HepG2 (cell line): Measurements from ENCODE around the gene TMEM39B. TPM values are rescaled to one million over a fixed set of nuclear protein-coding genes. Genes with fewer than 3 reads are reported as not detected.

ENCODE experiments used
- CENPX ChIP-seq: sonication (generic); formaldehyde crosslinking; IDR thresholded peaks from 2 replicates; pipeline ENCODE4 v1.9.0; 2021; ENCODE audit warnings: mild to moderate bottlenecking, missing genetic modification reagents, moderate library complexity
- HOXA7 ChIP-seq: sonication (generic); formaldehyde crosslinking; IDR thresholded peaks from 2 replicates; pipeline ENCODE4 v1.8.1; 2022; ENCODE audit warnings: mild to moderate bottlenecking, missing genetic modification reagents, moderate library complexity
- KIAA2018 ChIP-seq: sonication (generic); formaldehyde crosslinking; IDR thresholded peaks from 2 replicates; pipeline ENCODE4 v1.5.0; 2020; ENCODE audit warnings: mild to moderate bottlenecking, missing genetic modification reagents, borderline replicate concordance
- KLF16 ChIP-seq, 2 experiments: sonication (generic) in 1 of 2; formaldehyde crosslinking in 1 of 2; IDR thresholded peaks; 2 replicates each; pipeline versions ENCODE4 v1.6.1 to v1.8.0; 2016 to 2023; ENCODE audit warnings: missing genetic modification reagents in 2 of 2, missing compliant biosample characterization in 1 of 2
- MLLT10 ChIP-seq: sonication (generic); formaldehyde crosslinking; IDR thresholded peaks from 2 replicates; pipeline ENCODE4 v1.4.0; 2020; ENCODE audit warnings: missing genetic modification reagents
- RNF2 ChIP-seq: fragments of 450-650 bp; conservative IDR thresholded peaks from 2 replicates; pipeline ENCODE4 v1.6.1; 2016; ENCODE audit warnings: low read depth
- TOE1 ChIP-seq: sonication (generic); formaldehyde crosslinking; IDR thresholded peaks from 2 replicates; pipeline ENCODE4 v1.4.0; 2020; ENCODE audit warnings: mild to moderate bottlenecking, missing genetic modification reagents
- TOPORS ChIP-seq: sonication (generic); formaldehyde crosslinking; IDR thresholded peaks from 2 replicates; pipeline ENCODE4 v1.8.0; 2023; ENCODE audit warnings: mild to moderate bottlenecking, missing genetic modification reagents
- U2AF1 ChIP-seq: fragments of 200-400 bp; formaldehyde crosslinking; optimal IDR thresholded peaks from 2 replicates; pipeline ENCODE3; 2017; ENCODE audit warnings: mild to moderate bottlenecking, low read depth, low read length
- ZBTB3 ChIP-seq: sonication (generic); formaldehyde crosslinking; IDR thresholded peaks from 2 replicates; pipeline ENCODE4 v1.4.0; 2020; ENCODE audit warnings: low read depth, mild to moderate bottlenecking, moderate library complexity, missing genetic modification reagents, borderline replicate concordance
- ZFP36 ChIP-seq: fragments of 150-350 bp; IDR thresholded peaks from 2 replicates; pipeline ENCODE4 v1.6.1; 2018; ENCODE audit warnings: borderline replicate concordance, low read length, low read depth; ENCODE audit not compliant: partially characterized antibody
- ZMYM2 ChIP-seq: sonication (generic); formaldehyde crosslinking; IDR thresholded peaks from 2 replicates; pipeline ENCODE4 v1.8.0; 2022; ENCODE audit warnings: mild to moderate bottlenecking, missing genetic modification reagents
- ZNF234 ChIP-seq: sonication (generic); formaldehyde crosslinking; conservative IDR thresholded peaks from 2 replicates; pipeline ENCODE4 v1.5.1; 2020; ENCODE audit warnings: mild to moderate bottlenecking, missing genetic modification reagents
- polyA plus RNA-seq, 8 experiments: library from polyadenylated mRNA; depleted of rRNA in 3 of 8; stranded (reverse) in 7 of 8; unstranded in 1 of 8; fragments of >200 nt; fragmentation: Illumina TruSeq in 4 of 8; extraction: Trizol in 4 of 8; gene quantifications; 2 replicates each; pipeline versions ENCODE4 v1.2.1 to v1.2.3, GENCODE V29; 2011 to 2016; ENCODE audit warnings: low read depth in 4 of 8, missing spikeins in 1 of 8, mixed read lengths in 1 of 8; ENCODE audit not compliant: insufficient read depth in 1 of 8
- total RNA-seq, 5 experiments: library from RNA; depleted of rRNA; stranded (reverse); fragments of >200 nt; fragmentation: Illumina TruSeq; extraction: Trizol; gene quantifications; 2 replicates each; pipeline ENCODE4 v1.2.3, GENCODE V29; 2016; ENCODE audit warnings: low read depth in 1 of 5
- TF ChIP-seq, protein P1 (sequence below): IDR thresholded peaks from 2 replicates; pipeline ENCODE4 v1.6.1; 2016; ENCODE audit warnings: low read depth
- TF ChIP-seq, protein P2 (sequence below): sonication (generic); formaldehyde crosslinking; IDR thresholded peaks from 2 replicates; pipeline ENCODE4 v1.4.0; 2020; ENCODE audit warnings: missing genetic modification reagents, borderline replicate concordance

TMEM39B gene
- total and polyA plus RNA-seq, 2 of the 13 experiments (the other 11 are each of a cell fraction or from before 2014, with no cell fraction given), result 4.9 to 10.4 TPM

DNA sequence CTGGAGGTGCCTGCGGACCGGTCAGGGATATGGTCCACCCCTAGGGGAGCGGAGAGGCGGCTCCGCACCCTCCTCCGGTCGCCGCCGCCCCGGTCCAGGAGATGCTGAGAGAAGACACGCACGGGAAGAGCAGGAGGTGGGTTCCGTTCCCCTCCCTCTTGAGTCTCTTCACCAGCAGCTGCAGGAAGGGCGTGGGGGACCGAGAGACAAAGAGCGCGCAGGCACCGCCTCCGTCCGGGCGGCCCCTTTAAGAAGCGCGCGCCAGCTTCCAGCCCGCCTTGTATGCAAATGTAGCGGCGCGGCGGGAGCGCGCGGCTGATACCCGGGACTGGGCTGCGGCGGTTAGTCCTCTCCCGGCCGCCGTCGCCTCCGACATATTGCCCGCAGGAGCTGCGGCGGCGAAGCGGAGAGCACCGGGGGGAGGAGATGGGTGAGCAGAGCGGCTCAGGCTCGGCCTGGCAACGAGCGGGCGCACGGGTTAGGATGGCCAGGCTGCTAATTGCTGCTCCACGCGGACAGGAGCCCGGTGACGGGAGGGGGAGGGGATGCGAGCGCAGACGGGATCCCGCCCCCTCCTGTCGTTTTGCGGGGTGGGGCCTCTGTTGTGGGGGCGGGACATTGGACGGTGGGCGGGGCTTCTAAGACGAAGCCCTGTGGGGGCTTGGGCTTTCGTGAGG is at the start of gene TMEM39B (continued):
- TF ChIP-seq CENPX (CRISPR knock-in tag), result no peak
- TF ChIP-seq RNF2, result no peak
- TF ChIP-seq ZFP36, result no peak
- TF ChIP-seq TOE1 (CRISPR knock-in tag), result no peak
- TF ChIP-seq ZMYM2 (CRISPR knock-in tag), result no peak
- TF ChIP-seq HOXA7 (CRISPR knock-in tag), result no peak
- 0 out of 2 replicates have a peak, but pooled peaks have one; percentile 33 for TF ChIP-seq ZBTB3
- no peak for TF ChIP-seq U2AF1
- TF ChIP-seq KIAA2018, result no peak
- TF ChIP-seq, protein P1, sequence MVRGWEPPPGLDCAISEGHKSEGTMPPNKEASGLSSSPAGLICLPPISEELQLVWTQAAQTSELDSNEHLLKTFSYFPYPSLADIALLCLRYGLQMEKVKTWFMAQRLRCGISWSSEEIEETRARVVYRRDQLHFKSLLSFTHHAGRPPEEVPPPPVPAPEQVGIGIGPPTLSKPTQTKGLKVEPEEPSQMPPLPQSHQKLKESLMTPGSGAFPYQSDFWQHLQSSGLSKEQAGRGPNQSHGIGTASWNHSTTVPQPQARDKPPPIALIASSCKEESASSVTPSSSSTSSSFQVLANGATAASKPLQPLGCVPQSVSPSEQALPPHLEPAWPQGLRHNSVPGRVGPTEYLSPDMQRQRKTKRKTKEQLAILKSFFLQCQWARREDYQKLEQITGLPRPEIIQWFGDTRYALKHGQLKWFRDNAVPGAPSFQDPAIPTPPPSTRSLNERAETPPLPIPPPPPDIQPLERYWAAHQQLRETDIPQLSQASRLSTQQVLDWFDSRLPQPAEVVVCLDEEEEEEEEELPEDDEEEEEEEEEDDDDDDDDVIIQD (CRISPR knock-in tag), result no peak
- no peak for TF ChIP-seq MLLT10 (CRISPR knock-in tag)
- TF ChIP-seq ZNF234 (CRISPR knock-in tag), result no peak
- TF ChIP-seq KLF16 (CRISPR knock-in tag; IDR thresholded peaks at IDR 0.05), result peak; percentile 39 to 64; a peak in 2 of 4 replicates
- TF ChIP-seq, protein P2, sequence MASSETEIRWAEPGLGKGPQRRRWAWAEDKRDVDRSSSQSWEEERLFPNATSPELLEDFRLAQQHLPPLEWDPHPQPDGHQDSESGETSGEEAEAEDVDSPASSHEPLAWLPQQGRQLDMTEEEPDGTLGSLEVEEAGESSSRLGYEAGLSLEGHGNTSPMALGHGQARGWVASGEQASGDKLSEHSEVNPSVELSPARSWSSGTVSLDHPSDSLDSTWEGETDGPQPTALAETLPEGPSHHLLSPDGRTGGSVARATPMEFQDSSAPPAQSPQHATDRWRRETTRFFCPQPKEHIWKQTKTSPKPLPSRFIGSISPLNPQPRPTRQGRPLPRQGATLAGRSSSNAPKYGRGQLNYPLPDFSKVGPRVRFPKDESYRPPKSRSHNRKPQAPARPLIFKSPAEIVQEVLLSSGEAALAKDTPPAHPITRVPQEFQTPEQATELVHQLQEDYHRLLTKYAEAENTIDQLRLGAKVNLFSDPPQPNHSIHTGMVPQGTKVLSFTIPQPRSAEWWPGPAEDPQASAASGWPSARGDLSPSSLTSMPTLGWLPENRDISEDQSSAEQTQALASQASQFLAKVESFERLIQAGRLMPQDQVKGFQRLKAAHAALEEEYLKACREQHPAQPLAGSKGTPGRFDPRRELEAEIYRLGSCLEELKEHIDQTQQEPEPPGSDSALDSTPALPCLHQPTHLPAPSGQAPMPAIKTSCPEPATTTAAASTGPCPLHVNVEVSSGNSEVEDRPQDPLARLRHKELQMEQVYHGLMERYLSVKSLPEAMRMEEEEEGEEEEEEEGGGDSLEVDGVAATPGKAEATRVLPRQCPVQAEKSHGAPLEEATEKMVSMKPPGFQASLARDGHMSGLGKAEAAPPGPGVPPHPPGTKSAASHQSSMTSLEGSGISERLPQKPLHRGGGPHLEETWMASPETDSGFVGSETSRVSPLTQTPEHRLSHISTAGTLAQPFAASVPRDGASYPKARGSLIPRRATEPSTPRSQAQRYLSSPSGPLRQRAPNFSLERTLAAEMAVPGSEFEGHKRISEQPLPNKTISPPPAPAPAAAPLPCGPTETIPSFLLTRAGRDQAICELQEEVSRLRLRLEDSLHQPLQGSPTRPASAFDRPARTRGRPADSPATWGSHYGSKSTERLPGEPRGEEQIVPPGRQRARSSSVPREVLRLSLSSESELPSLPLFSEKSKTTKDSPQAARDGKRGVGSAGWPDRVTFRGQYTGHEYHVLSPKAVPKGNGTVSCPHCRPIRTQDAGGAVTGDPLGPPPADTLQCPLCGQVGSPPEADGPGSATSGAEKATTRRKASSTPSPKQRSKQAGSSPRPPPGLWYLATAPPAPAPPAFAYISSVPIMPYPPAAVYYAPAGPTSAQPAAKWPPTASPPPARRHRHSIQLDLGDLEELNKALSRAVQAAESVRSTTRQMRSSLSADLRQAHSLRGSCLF, result no peak
- TF ChIP-seq TOPORS (CRISPR knock-in tag), result no peak
